ENCODE data around the gene HDGFL3. TPM values are rescaled to one million over a fixed set of nuclear protein-coding genes. Genes with fewer than 3 reads are reported as not detected.

The HDGFL3 gene
- total and polyA plus RNA-seq, 12 donors = 9.3 to 43.2 (median 38.3) TPM

- WGBS, 2 donors = 90 to 92% methylated on average over 2 of the region's 2 CpGs
- TF ChIP-seq, protein P1, sequence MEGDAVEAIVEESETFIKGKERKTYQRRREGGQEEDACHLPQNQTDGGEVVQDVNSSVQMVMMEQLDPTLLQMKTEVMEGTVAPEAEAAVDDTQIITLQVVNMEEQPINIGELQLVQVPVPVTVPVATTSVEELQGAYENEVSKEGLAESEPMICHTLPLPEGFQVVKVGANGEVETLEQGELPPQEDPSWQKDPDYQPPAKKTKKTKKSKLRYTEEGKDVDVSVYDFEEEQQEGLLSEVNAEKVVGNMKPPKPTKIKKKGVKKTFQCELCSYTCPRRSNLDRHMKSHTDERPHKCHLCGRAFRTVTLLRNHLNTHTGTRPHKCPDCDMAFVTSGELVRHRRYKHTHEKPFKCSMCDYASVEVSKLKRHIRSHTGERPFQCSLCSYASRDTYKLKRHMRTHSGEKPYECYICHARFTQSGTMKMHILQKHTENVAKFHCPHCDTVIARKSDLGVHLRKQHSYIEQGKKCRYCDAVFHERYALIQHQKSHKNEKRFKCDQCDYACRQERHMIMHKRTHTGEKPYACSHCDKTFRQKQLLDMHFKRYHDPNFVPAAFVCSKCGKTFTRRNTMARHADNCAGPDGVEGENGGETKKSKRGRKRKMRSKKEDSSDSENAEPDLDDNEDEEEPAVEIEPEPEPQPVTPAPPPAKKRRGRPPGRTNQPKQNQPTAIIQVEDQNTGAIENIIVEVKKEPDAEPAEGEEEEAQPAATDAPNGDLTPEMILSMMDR (IDR thresholded peaks at IDR 0.05) = no peak
Observed at GRCh38 chr15:83192742-83193141, 14.9 kb downstream of the HDGFL3 start.

GRCh38 chr15:83190450-83190849, 17.2 kb downstream of the HDGFL3 start:
- H3K27me3 ChIP-seq = no peaks in the 10 kb centered on the region
- no peaks in the 10 kb centered on the region for H3K9me3 ChIP-seq
- no peaks in the 10 kb centered on the region for H3K36me3 ChIP-seq
- no peak overlapping the region for H3K4me3 ChIP-seq
- TF ChIP-seq, protein P1 (IDR thresholded peaks at IDR 0.05) = no peak
- 90 to 93% methylated on average over 1 of the region's 1 CpG for WGBS, 2 donors
- intact Hi-C loops (cut with DNase I) = no loop called here
- ATAC-seq (no peak), DNase-seq (no peak)
- no peak overlapping the region for H3K27ac ChIP-seq
- H3K4me1 ChIP-seq = peaks cover 0 to 35% (median 14%) of the 10 kb centered on the region in 9 donors

More at GRCh38 chr15:83192742-83193141, 14.9 kb downstream of the HDGFL3 start:
- Histone ChIP-seq H3K27me3 (no peaks in the 10 kb centered on the region), H3K4me3 (no peak overlapping the region), H3K36me3 (no peaks in the 10 kb centered on the region), H3K4me1 (peaks cover 0 to 48% (median 18%) of the 10 kb centered on the region in 9 donors), H3K27ac (no peak overlapping the region), H3K9me3 (no peaks in the 10 kb centered on the region)
- ATAC-seq = no peak
- DNase-seq = no peak
- intact Hi-C loops (cut with DNase I) = no loop called here

DNA sequence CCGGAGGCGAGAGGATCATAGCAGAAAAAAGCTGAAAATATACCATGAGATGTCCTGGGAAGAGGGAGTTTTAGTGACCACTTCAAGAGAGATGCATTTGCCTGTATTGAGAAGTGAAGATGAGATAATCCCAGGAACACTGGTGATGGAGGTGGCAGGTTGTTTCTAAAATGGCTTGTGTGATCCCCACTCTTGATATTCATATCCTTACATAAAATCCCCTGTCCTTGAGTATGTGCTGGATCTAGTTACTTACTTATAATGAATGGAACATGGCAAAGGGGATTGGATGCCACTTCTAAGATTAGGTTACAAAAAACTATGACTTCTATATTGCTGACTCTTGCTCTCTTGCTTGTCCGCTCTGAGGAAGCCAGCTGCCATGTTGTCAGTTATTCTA, 22.1 kb downstream of the HDGFL3 start:
- no peaks in the 10 kb centered on the region for H3K4me1 ChIP-seq
- no peak overlapping the region for H3K4me3 ChIP-seq
- no peaks in the 10 kb centered on the region for H3K9me3 ChIP-seq
- no peaks in the 10 kb centered on the region for H3K27me3 ChIP-seq
- ATAC-seq (no peak), DNase-seq (no peak)
- intact Hi-C loops (cut with DNase I) = no loop called here
- H3K36me3 ChIP-seq = no peaks in the 10 kb centered on the region
- 98% methylated on average over 3 of the region's 3 CpGs for WGBS, 2 donors
- H3K27ac ChIP-seq = no peak overlapping the region
- TF ChIP-seq, protein P1 (IDR thresholded peaks at IDR 0.05) = no peak

DNA sequence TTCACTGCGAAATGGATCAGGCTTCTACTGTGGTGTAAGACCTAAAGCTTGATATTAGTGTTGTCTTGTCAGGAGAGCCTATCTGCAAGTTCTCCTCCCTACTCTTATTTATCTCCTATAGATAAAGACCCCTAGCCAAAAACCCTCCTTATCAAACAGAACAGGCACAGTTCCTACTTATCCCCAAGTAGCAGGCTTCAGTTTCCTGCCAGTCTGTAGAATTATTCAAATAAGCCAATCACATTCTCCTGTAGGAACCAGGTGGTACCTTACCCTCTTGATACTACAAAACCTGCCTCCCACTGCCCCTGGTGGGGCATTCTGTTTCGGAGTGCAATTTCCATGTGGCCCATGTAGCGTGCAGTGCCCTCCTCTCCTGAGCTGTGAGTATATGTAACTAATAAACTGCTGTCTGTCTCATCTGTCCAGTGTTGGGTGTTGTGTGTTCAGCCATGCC, 28.7 kb downstream of the HDGFL3 start:
- ATAC-seq = no peak
- H3K36me3 ChIP-seq = no peaks in the 10 kb centered on the region
- TF ChIP-seq, protein P1 (IDR thresholded peaks at IDR 0.05) = no peak
- H3K27me3 ChIP-seq = no peaks in the 10 kb centered on the region
- H3K4me1 ChIP-seq = peaks cover 0 to 15% (median 8%) of the 10 kb centered on the region in 9 donors
- WGBS, 2 donors = 91 to 95% methylated on average over 3 of the region's 3 CpGs
- no peaks in the 10 kb centered on the region for H3K9me3 ChIP-seq
- H3K27ac ChIP-seq = no peak overlapping the region
- intact Hi-C loops (cut with DNase I) = no loop called here
- DNase-seq = no peak
- no peak overlapping the region for H3K4me3 ChIP-seq

Data from heart right ventricle (tissue), 16 donors.